Activated naive CD8-positive, alpha-beta T cell treated with anti-CD3 and anti-CD28 coated beads, Interleukin-2, amount 50 U/mL, for 16 hours (primary cell): Measurements from ENCODE around the gene SLC27A3.
"Not testable (repeated sequence)": the region's sequence is repeated elsewhere in the genome, so short reads cannot be mapped to it uniquely, and the experiment has no call there.

Experiments used
- DNase-seq: peaks from one replicate; pipeline ENCODE4 v3.0.0-alpha.2; 2020; ENCODE audit warnings: low read depth, low spot score

SLC27A3 gene

GRCh38 chr1:153763365-153764225 lies 11.6 kb upstream of the SLC27A3 start:
- no peak for DNase-seq

- DNase-seq = no peak
Measured at GRCh38 chr1:153764310-153764709, 10.9 kb upstream of the SLC27A3 start.

- not testable (repeated sequence) for DNase-seq
Measured at GRCh38 chr1:153766663-153767062, 8.5 kb upstream of the SLC27A3 start.

- DNase-seq = no peak
Measured at GRCh38 chr1:153767519-153767918, 7.7 kb upstream of the SLC27A3 start.

- DNase-seq = no peak
Measured at GRCh38 chr1:153768316-153769181, 6.7 kb upstream of the SLC27A3 start.

GRCh38 chr1:153769221-153769620 lies 6.0 kb upstream of the SLC27A3 start:
- no peak for DNase-seq

- DNase-seq = no peak
Measured at GRCh38 chr1:153770797-153771196, 4.4 kb upstream of the SLC27A3 start.

- DNase-seq = no peak
Measured at GRCh38 chr1:153771261-153771660, 3.9 kb upstream of the SLC27A3 start.

GRCh38 chr1:153771841-153772593 lies 3.2 kb upstream of the SLC27A3 start:
- DNase-seq = no peak

GRCh38 chr1:153773096-153773921 lies 1.9 kb upstream of the SLC27A3 start:
- no peak for DNase-seq

GRCh38 chr1:153774026-153774595 lies 1.1 kb upstream of the SLC27A3 start:
- DNase-seq = no peak

- DNase-seq = peak; percentile 25
Measured at GRCh38 chr1:153775458-153776327, 486 bp downstream of the SLC27A3 start.

- no peak for DNase-seq
Measured at GRCh38 chr1:153776352-153776751, 1.1 kb downstream of the SLC27A3 start.

GRCh38 chr1:153776845-153777370 lies 1.7 kb downstream of the SLC27A3 start:
- no peak for DNase-seq

GRCh38 chr1:153777648-153778047 lies 2.4 kb downstream of the SLC27A3 start:
- no peak for DNase-seq

- DNase-seq = no peak
Measured at GRCh38 chr1:153778051-153778823, 3.0 kb downstream of the SLC27A3 start.

- no peak for DNase-seq
Measured at GRCh38 chr1:153778824-153779519, 3.8 kb downstream of the SLC27A3 start.
